Cardiac muscle cell (in vitro differentiated cells and primary cell): ENCODE results near the gene CDC42SE2. TPM values are rescaled to one million over a fixed set of nuclear protein-coding genes. Genes with fewer than 3 reads are reported as not detected.

ENCODE experiments used
- DNase-seq, 2 donors: peaks; one replicate each; pipeline versions ENCODE4 v3.0.0 to v3.0.0-alpha.2; 2010 to 2017; ENCODE audit warnings: low read depth in 1 of 2, low spot score in 1 of 2
- H3K27ac ChIP-seq: fragments of 200-600 bp; sonication (generic); 2 replicates; pipeline ENCODE4 v1.5.1; 2016
- H3K27me3 ChIP-seq: fragments of 200-600 bp; sonication (generic); 2 replicates; pipeline ENCODE4 v1.6.0; 2016; ENCODE audit warnings: control low read depth
- H3K36me3 ChIP-seq: fragments of 200-600 bp; sonication (generic); 2 replicates; pipeline ENCODE4 v1.5.1; 2016; ENCODE audit warnings: control low read depth
- H3K4me1 ChIP-seq: fragments of 200-600 bp; sonication (generic); 2 replicates; pipeline ENCODE4 v1.8.1; 2017; ENCODE audit warnings: low read depth, mild to moderate bottlenecking, mixed run types
- H3K4me3 ChIP-seq: fragments of 200-600 bp; sonication (generic); 2 replicates; pipeline ENCODE4 v1.5.1; 2016; ENCODE audit warnings: mild to moderate bottlenecking
- H3K9me3 ChIP-seq: fragments of 200-600 bp; sonication (generic); 2 replicates; pipeline ENCODE4 v1.5.1; 2017; ENCODE audit warnings: low read depth, mild to moderate bottlenecking, control low read depth
- polyA plus RNA-seq: library from polyadenylated mRNA; unstranded; fragments of >200 nt; fragmentation: Nextera tagmentation; extraction: Ambion mirVana; gene quantifications from 2 replicates; pipeline ENCODE4 v1.2.1, GENCODE V29; 2016
- total RNA-seq: library from RNA; depleted of rRNA; stranded (reverse); fragments of >200 nt; gene quantifications from 2 replicates; pipeline ENCODE4 v1.2.3, GENCODE V29; 2016
- TF ChIP-seq, protein P1 (sequence below): IDR thresholded peaks from 2 replicates; pipeline ENCODE4 v1.5.1; 2012; ENCODE audit warnings: low read depth, mild to moderate bottlenecking, low read length

Gene CDC42SE2
- total and polyA plus RNA-seq, 2 experiments from 2014 or later = 15.2 to 24.1 TPM

DNA sequence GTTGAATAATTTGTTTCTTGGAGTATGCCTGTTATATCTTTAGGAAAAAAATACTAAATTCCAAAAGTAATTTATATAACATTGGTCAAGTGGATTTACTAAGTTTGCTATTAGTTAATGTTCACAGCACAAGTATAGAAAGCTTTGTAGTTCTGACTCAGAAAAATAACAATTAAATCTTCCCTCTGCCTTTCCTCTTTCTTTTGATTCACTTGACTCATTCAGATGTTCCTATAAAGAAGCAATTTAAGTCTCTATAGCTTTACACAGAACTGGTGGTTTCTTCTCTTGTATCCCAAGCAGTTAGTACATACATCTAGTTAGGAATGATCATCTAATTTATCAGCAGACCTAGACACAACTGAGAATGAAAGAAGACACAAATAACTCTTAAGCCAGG is 4.5 kb upstream of the CDC42SE2 start:
- Histone ChIP-seq H3K4me1 (no peaks in the 10 kb centered on the region), H3K36me3 (no peaks in the 10 kb centered on the region), H3K4me3 (no peak overlapping the region), H3K9me3 (no peaks in the 10 kb centered on the region), H3K27ac (no peak overlapping the region), H3K27me3 (no peaks in the 10 kb centered on the region)
- TF ChIP-seq, protein P1, sequence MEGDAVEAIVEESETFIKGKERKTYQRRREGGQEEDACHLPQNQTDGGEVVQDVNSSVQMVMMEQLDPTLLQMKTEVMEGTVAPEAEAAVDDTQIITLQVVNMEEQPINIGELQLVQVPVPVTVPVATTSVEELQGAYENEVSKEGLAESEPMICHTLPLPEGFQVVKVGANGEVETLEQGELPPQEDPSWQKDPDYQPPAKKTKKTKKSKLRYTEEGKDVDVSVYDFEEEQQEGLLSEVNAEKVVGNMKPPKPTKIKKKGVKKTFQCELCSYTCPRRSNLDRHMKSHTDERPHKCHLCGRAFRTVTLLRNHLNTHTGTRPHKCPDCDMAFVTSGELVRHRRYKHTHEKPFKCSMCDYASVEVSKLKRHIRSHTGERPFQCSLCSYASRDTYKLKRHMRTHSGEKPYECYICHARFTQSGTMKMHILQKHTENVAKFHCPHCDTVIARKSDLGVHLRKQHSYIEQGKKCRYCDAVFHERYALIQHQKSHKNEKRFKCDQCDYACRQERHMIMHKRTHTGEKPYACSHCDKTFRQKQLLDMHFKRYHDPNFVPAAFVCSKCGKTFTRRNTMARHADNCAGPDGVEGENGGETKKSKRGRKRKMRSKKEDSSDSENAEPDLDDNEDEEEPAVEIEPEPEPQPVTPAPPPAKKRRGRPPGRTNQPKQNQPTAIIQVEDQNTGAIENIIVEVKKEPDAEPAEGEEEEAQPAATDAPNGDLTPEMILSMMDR = no peak
- DNase-seq = no peak

DNA sequence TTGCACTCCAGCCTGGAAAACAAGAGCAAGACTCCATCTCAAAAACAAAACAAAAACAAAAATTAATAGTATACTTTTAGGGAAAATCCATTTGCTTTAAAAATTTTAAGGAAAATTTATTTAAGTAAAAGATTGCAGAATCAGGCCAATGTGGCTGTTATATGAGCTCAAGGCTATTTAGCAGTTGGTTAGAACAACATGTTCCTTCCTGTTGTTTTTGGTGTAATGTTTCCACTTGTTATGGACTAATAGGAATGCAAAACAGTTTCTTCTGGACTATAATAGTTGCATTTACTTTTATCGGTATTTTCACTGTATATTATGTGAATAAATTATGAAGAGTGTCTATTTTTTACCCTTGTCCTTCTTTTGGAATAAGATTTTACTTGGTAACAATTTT is 3.0 kb upstream of the CDC42SE2 start:
- no peak overlapping the region for H3K4me3 ChIP-seq
- no peaks in the 10 kb centered on the region for H3K36me3 ChIP-seq
- no peaks in the 10 kb centered on the region for H3K9me3 ChIP-seq
- DNase-seq = no peak
- TF ChIP-seq, protein P1 = no peak
- no peaks in the 10 kb centered on the region for H3K27me3 ChIP-seq
- H3K27ac ChIP-seq = no peak overlapping the region
- peaks cover 9% of the 10 kb centered on the region for H3K4me1 ChIP-seq

DNA sequence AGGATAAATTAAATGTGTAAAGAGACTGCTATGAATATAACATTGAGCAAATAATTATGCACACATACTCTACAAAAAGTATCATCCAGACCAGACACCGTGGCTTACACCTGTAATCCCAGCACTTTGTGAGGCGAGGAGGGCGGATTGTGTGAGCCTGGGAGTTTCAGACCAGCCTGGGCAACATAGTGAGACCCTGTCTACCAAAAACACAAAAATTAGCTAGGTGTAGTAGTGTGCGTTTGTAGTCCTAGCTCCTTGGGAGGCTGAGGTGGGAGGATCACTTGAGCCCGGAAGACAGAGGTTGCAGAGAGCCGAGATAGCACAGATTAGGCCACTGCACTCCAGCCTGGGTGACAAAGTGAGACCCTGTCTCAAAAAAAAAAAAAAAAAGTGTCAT is 2.4 kb upstream of the CDC42SE2 start:
- Histone ChIP-seq H3K4me3 (no peak overlapping the region), H3K4me1 (peaks cover 11% of the 10 kb centered on the region), H3K27ac (no peak overlapping the region), H3K27me3 (no peaks in the 10 kb centered on the region), H3K9me3 (no peaks in the 10 kb centered on the region), H3K36me3 (no peaks in the 10 kb centered on the region)
- DNase-seq = no peak
- TF ChIP-seq, protein P1 = no peak

DNA sequence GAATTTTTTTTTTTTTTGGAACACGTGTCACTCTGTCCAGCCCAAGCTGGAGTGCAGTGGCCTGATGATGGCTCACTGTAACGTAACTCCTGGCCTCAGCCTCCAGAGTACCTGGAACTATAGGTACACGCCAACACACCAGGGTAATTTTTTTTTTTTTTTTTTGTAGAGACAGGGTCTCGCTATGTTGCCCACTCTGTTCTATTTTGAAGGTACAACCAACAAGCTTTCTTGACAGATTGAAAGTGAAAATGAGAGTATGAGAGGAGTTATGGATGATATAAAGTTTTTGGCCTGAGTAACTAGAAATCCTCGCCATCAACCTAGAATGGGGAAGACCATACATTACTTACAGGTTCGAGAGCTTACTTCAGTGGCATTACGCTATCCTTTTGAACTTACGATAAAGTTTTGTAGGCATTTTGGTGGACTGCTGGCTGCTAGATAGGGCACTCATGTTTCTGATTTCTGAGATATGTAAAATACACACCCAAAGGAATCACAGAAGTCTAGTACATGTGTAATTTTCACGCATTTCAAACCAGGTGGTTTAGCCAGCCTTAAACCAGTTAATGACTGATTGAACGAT is 806 bp upstream of the CDC42SE2 start:
- Histone ChIP-seq H3K4me1 (peaks cover 11% of the 10 kb centered on the region), H3K9me3 (no peaks in the 10 kb centered on the region), H3K27me3 (no peaks in the 10 kb centered on the region), H3K27ac (peak overlapping the region; percentile 90), H3K4me3 (peak overlapping the region; percentile 86), H3K36me3 (no peaks in the 10 kb centered on the region)
- peak in 1 of 2 donors; percentile 17 for DNase-seq
- TF ChIP-seq, protein P1 = no peak

DNA sequence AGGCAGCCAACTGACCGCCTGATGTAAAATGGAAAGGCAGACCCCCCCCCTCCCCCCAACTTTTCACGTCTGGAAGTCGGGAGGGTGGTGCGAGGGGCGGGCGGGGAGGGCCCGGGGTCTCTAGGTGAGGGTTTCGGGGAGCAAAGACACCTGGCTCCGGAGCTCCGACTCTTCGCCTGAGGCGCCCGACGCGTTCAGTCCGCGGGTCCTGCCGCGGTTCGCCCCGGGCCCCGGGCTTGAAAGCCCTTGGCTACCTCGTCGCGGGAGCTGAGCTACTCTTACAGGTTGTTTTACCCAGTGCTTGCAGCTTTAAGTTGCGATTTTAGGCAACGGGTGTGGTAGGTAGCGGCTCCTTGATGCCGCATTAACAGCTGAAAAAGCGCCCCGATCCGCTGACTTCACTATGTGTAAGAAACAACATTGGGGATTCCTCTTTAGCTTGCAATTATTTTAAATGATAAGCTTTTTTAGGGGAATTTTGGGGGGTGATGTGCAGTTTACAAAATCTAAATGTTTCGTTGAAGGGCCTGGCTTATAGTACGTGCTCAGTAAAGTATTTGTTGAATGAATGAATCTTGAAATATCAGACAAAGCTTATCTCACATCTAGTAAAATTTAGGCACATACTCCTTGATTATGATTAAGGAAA is 722 bp downstream of the CDC42SE2 start:
- peak overlapping the region; percentile 90 for H3K27ac ChIP-seq
- DNase-seq = peak; percentile 43 to 67
- TF ChIP-seq, protein P1 = no peak
- H3K4me3 ChIP-seq = peak overlapping the region; percentile 86
- peaks cover 11% of the 10 kb centered on the region for H3K4me1 ChIP-seq
- no peaks in the 10 kb centered on the region for H3K27me3 ChIP-seq
- H3K9me3 ChIP-seq = no peaks in the 10 kb centered on the region
- H3K36me3 ChIP-seq = no peaks in the 10 kb centered on the region
